Fibroblast of lung (primary cell): ENCODE data around the gene RPH3AL.
"Not testable (repeated sequence)": the region's sequence is repeated elsewhere in the genome, so short reads cannot be mapped to it uniquely, and the experiment has no call there.

Experiments used
- CTCF ChIP-seq, 2 donors: IDR thresholded peaks in 1 of 2; conservative IDR thresholded peaks in 1 of 2; 1 replicate in 1 of 2; 2 replicates in 1 of 2; pipeline ENCODE4 v1.5.1; 2011 to 2012; ENCODE audit warnings: low read length in 2 of 2, control low read depth in 1 of 2, inconsistent platforms in 1 of 2, low read depth in 1 of 2, mild to moderate bottlenecking in 1 of 2
- EZH2 ChIP-seq: IDR thresholded peaks from 2 replicates; pipeline ENCODE4 v1.5.1; 2012; ENCODE audit warnings: low read length, control low read depth, mild to moderate bottlenecking; ENCODE audit errors: missing control alignments

GRCh38 chr17:366657-367615, 14.3 kb upstream of the RPH3AL start:
- not testable (repeated sequence) for TF ChIP-seq EZH2; CTCF (conservative IDR thresholded peaks at IDR 0.05 in 1 of 2, IDR thresholded peaks at IDR 0.05 in 1 of 2; ENCODE audit: low read depth in 1 of 2, low read length in 2 of 2)
